NB4 (cell line): ENCODE measurements around the gene RBM6.

Experiments used
- MYC ChIP-seq: IDR thresholded peaks from 2 replicates; pipeline ENCODE4 v1.6.1; 2011; ENCODE audit warnings: low read depth, low read length
- POLR2A ChIP-seq: IDR thresholded peaks from 2 replicates; pipeline ENCODE4 v1.6.1; 2011; ENCODE audit warnings: mild to moderate bottlenecking; ENCODE audit not compliant: insufficient read length; ENCODE audit errors: extremely low read depth
- TF ChIP-seq, protein P1 (sequence below): IDR thresholded peaks from one replicate; pipeline ENCODE4 v1.5.1; 2012; ENCODE audit warnings: low read depth, low read length

DNA sequence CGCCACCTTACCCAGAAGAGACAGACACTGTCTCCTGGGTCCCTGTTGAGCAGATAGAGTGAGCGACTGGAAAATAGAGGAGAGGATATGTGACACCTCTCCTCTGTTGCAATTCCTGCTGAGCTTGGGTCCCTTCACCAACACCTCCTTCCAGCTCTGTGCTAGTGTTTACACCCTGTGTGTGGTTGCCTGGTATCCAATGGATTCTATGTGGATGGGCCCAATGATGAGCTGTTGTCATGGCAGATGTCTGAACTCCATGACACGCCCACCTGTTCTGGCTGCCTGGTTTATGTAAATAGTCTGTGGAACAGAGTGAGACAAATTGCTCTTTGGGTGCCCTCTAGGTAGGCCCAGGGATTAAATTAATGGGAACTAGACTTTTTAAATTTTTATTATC lies 172.5 kb downstream of the RBM6 start:
- TF ChIP-seq POLR2A (no peak), MYC (no peak)
- TF ChIP-seq, protein P1, sequence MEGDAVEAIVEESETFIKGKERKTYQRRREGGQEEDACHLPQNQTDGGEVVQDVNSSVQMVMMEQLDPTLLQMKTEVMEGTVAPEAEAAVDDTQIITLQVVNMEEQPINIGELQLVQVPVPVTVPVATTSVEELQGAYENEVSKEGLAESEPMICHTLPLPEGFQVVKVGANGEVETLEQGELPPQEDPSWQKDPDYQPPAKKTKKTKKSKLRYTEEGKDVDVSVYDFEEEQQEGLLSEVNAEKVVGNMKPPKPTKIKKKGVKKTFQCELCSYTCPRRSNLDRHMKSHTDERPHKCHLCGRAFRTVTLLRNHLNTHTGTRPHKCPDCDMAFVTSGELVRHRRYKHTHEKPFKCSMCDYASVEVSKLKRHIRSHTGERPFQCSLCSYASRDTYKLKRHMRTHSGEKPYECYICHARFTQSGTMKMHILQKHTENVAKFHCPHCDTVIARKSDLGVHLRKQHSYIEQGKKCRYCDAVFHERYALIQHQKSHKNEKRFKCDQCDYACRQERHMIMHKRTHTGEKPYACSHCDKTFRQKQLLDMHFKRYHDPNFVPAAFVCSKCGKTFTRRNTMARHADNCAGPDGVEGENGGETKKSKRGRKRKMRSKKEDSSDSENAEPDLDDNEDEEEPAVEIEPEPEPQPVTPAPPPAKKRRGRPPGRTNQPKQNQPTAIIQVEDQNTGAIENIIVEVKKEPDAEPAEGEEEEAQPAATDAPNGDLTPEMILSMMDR = no peak
